M059J (cell line): ENCODE measurements around the gene KDM4E. TPM values are rescaled to one million over a fixed set of nuclear protein-coding genes. Genes with fewer than 3 reads are reported as not detected.

Experiments
- DNase-seq: peaks from one replicate; pipeline ENCODE4 v3.0.0-alpha.2; 2012; ENCODE audit warnings: low read depth
- total RNA-seq: library from RNA; depleted of rRNA; stranded (reverse); fragments of >200 nt; shearing (Covaris generic); gene quantifications from 2 replicates; pipeline ENCODE4 v1.2.3, GENCODE V29; 2014; rRNA removed

Gene KDM4E
- total RNA-seq, 1 experiment from 2014 or later = not detected

DNA sequence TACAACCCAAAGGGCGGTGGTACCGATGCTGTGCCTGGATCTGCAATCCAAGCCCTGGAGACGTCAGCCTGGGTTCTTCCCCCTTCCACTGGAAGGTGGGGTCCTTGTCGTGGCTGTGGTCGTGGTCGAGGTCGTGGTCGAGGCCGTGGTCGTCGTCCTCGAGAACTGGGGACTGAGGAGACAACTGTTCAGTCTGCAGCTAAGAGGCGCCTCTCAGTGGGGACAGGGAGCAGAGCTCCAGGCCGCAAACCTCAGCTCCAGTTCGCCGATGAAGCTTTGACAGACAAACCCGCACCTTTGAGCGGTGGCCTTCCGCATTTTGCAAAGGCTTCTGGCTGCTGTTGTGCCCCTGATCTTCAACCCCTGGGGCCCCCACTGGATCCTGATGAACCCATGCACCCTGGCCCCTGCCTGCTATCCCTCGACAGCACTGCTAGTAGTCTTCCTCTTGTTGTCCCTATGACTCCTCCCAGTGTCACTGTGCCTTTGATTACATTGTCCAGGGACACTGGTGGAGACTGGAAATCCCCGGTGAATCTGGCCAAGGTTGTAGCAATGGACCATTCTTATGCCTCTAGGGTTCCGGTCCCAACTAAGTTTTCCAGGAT lies 25.6 kb downstream of the KDM4E start:
- DNase-seq = no peak

DNA sequence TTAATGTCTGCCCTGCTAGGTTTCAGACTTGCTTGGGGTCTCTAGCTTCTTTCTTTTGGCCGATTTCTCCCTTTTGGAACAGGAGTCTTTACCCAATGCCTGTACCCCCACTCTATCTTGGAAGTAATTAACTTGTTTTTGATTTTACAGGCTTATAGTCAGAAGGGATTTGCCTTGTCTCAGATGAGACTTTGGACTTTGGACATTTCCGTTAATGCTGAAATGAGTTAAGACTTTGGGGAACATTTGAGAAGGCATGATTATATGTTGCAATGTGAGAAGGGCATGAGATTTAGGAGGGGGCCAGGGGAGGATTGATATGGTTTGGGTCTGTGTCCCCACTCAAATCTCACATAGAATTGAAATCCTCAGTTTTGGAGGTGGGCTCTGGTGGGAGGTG lies 29.3 kb downstream of the KDM4E start:
- no peak for DNase-seq

DNA sequence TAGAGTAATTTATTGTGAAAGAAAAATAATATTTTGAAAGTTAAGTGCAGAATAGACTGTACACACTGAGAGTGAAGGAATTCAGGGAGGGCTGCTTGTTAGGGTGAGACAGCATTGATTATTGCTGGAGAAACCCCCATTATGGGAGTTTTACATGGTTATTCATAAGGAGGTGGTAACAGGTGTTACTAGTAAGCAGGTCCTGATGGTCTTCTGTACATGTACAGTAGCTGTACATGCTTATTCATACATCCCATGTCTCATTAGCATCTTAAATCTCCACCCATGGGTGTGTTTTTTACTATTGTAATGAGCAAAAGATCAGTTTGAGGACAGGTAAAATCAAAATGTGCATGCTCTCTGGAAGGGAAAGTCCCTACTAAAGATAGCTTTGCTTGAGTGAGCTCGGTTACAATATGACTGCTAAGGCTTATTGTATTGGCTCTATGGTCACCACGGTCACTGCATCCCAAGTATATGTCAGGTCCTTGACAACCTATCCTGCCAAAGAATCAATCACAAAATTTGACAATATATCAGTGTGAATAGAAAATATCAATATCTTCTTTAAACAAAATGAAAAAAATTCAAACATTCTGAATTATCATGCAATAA lies 30.3 kb downstream of the KDM4E start:
- no peak for DNase-seq

DNA sequence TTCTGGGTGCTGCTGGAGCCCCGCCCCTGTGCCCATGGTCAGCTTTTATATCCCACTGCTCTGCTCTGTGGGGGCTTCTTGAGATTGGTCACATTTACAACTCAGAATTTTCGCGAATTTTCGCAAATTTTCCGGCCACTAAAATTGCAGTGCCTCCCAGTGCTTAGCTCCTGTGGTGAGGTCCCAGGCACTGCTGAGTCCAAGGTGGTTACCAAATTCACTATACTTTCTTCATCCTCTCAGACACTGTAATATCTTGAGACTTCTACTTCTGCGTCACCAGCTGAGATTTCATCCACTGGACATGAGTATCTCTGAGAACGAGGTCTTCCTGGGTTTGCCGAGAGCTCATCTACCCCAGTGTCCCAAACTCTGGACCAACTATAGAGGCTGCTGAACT lies 32.9 kb downstream of the KDM4E start:
- DNase-seq = no peak

DNA sequence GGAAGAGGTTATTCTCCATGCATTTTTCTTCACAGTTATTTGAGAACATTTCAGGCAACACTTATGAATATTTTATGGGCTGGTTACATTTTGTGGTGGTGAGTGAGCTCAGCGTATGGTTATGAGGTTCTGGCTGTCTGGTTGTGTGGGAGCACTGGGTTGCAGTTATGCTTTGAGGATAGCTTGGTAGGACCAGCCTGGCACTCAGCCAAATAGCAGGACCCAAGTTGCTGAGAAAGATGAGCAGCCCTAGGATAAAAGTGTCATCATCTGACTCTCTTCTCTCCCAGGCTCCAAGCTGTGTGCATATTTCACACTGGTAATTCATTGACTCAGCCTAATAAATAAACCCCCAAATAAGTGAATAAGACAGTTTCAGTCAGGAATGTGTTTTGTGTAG lies 33.6 kb downstream of the KDM4E start:
- DNase-seq = no peak

DNA sequence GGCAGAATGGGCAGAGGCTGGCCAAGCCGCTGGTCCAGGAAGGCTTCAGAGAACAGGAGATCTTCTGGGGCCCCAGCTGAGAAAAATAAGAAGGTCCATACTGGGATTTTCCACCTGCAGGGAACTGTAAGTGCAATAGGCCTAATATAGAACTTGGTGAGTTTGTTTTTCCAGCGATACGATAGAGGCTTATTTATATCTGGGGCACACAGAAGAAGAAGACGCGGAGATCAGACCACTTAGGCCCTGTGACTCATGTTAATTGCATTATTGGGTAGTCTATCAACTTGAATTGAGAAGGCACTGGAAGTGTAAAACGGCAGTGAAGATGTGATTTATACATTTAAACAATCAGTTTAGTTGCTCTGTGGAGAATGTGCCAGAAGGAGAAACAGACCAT lies 34.0 kb downstream of the KDM4E start:
- DNase-seq = no peak

DNA sequence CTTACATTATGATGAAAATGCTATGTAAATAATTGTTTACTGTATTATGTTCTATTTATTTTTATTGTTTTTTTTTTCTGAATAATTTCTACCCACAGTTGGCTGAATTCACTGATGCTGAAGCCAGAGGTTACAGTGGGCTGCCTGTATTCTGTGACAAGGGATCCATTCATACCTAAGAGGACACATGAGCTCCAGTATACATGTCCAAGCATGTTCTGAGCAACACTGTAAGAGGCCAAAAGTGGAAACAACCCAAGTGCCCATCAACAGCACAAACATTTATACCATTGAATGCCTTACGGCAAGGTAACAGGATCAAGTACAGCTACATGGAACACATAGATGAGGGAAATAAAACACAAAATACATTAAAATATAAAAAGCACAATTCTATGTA lies 40.3 kb downstream of the KDM4E start:
- DNase-seq = no peak

DNA sequence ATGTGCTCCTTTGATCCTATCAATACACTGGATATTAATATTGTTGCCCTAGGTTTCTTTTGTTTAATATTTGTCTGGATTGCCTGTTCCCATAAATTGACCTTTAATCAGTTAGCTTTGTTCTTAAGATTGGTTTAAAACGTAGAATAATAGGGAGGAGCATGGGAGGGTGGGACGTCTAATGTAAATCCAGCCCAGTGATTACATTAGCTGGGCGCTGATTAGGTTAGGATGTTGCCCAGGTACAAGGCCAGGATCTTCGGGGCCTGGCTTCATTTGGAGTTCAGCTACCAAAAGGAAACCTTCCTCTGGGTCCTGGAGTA lies 41.6 kb downstream of the KDM4E start, which contains the start of gene SRSF8:
SRSF8 (plus strand) TSS at position 204 of the 323 bp plus-strand sequence. CDS start 308 bp downstream, outside the sequence.
- no peak for DNase-seq

DNA sequence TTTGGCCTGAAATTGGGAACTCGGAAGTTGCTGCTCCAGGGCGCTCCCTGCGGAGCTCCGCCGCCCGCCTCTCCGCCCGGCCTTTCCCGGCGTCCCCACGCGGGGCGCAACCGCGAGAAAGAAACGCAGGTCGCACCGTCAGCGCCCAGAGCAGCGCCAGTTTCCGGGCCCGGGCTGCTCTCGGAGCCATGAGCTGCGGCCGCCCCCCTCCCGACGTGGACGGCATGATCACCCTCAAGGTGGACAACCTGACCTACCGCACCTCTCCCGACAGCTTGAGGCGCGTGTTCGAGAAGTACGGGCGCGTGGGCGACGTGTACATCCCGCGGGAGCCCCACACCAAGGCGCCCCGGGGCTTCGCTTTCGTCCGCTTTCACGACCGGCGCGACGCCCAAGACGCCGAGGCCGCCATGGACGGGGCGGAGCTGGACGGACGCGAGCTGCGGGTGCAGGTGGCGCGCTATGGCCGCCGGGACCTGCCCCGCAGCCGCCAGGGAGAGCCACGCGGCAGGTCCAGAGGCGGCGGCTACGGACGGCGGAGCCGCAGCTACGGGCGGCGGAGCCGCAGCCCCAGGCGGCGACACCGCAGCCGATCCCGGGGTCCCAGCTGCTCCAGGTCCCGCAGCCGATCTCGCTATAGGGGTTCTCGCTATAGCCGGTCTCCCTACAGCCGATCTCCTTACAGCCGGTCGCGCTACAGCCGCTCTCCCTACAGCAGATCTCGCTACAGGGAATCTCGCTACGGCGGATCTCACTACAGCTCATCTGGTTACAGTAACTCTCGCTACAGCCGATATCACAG lies 42.2 kb downstream of the KDM4E start:
- DNase-seq = peak; percentile 73

DNA sequence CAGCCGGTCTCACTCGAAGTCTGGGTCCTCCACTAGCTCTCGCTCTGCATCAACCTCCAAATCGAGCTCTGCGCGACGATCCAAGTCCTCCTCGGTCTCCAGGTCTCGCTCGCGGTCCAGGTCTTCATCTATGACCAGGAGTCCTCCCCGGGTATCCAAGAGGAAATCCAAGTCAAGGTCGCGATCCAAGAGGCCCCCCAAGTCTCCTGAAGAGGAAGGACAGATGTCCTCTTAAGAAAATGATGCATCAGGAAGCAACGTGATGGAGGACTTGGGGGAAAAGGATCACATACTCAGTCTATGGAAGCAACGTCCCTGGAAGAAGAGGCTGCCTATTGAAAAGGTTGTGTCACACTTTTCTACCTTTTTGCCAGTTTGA lies 42.8 kb downstream of the KDM4E start:
- DNase-seq = no peak

DNA sequence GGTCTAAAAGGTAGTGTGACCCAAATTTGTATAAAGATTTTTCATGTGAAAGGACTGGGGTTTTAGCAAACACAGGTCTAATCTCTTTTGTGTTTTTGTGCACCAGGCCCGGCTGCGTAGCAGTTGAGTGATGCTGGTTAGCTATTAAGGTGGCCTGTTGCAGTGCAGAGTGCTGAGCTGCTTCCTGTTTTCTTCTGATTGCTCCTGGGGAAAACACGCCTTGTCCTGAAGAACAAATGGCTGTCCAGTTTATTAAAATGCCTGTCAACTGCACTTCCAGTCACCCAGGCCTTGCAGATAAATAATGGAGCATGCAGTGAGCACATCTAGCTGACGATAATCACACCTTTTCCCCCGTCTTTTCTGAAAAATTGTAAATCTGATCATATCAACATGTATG lies 43.5 kb downstream of the KDM4E start:
- peak; percentile 95 for DNase-seq

DNA sequence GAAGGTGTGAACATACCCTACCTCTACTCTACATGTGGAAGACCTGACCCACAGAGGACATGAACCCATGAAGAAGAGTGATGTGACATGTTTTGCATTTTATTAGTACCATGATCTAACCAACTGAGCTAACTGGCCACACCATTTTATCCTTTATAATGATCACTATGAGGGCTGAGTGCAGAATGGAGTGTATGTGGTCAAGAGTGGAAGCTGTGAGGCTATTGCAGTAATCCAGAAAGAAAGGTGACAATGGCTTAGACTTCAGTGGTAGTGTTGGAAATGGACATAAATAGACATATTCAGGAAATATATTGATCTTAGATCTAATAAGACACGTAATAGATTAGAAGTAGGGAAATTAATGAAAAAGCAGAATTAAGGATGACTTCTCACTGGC lies 45.4 kb downstream of the KDM4E start:
- DNase-seq = no peak

DNA sequence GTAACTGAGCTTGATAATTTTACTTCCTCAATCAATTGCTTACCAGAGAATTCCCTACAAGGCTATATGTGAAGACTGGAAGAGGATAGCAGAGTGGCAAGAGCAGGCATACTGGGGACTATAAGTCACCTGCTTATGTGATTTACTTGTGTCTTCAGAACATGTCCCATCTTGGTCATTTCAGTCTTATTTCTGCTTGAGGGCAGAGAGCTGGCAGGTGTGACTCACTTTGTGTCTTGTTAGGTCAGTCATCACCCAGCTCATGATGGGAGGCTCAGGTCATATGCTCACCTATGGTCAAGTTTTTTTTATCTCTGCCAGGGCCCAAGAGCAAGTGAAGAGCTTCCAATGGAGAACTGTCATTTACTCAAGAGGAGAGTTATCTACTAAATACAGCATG lies 47.9 kb downstream of the KDM4E start:
- no peak for DNase-seq

DNA sequence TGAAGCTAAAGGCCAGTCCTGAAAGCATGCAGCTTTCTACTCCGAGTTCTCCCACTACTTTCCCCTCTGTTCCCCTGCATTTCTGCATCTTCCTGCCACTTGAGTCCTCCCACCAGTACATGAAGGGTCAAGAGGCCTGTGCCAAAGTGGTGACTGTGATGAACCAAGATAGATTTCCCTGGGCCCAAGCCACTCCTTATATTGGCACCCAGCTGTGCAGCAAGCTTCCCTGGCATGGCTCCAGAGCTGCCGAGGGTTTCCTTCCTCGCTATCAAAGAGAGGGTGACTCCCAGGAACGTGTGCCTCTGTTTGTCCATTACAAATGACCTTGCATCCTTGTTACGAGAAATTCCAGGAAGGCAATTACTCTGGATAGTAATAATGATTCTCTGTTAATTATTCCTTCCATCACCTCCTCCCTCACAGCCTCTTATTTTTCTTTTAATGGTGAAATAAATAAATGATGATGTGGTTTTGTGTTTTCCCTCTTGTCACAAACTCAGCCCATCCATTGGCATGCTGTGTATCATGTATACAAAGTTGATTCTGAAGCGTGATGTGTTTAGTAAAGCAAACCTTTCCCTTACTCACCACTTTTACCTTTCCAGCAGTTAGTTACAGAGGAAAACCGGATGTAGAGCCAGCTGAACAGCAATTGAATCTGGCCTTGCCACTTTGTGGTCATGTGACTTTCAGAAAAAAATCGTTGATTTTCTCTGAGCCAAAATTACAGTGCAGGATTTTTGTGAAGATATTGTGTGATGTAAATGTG lies 49.9 kb downstream of the KDM4E start:
- DNase-seq = no peak

DNA sequence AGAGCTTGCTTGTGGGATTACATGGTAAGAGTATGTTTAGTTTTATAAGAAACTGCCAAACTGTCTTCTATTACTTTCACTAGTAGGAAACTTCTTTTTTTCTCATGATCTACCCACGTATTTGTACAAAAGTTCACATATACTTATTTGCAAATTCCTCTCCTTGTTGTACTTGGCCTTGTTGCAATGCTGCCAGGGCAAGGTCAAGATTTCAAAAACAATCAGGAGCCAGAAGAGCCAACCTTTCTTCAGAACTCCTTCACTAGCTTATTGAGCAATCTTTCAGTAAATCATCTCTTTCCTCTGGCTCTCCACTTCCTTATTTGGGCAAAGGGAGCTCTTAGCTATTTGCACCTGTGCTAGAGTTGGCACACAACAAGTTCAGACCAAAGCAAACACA lies 51.4 kb downstream of the KDM4E start:
- peak; percentile 27 for DNase-seq

DNA sequence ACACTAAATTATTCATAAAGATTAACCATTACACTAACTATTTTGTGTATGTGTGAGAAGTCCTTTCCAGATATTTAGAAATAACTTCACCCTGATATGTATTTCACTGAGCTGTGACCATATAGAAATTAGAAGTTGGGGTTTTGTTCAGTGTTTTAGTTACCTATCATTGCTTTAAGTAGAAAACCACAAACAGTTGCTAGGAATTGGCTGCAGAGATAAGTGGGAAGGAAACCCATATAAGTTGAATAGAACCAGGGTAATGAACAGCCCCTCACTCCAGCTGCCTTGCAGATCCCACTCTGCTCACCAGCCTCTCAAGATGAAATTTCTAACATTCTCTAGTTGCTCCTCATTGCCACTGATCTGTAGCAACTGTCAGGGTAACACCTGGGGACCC lies 51.9 kb downstream of the KDM4E start:
- no peak for DNase-seq

Other genes with a start within 250 kb of the KDM4E start
- 61.0 and 65.2 TPM in 2 replicates for gene CWC15, start 51.7 kb upstream of the KDM4E start, total RNA-seq
- gene KDM4D, start 51.5 kb upstream of the KDM4E start, total RNA-seq = 1.4 and 4.3 TPM in 2 replicates
- not detected in 2 replicates for gene KDM4F, start 24.2 kb downstream of the KDM4E start, total RNA-seq
- 12.8 and 25.3 TPM in 2 replicates for gene SRSF8, start 41.7 kb downstream of the KDM4E start, total RNA-seq
- gene ENDOD1, start 64.6 kb downstream of the KDM4E start, total RNA-seq = 12.5 and 19.0 TPM in 2 replicates
- 0.44 and 0.52 TPM in 2 replicates for gene SESN3, start 205.9 kb downstream of the KDM4E start, total RNA-seq